Measurements from ENCODE around the gene NRM.

NRM gene

GRCh38 chr6:30690403-30691207, at the start of gene NRM:
Gene NRM (minus strand): TSS chr6:30690984. CDS start chr6:30690974, 10 bp downstream.
- TF ChIP-seq CTCF (conservative IDR thresholded peaks at IDR 0.05; ENCODE audit: control insufficient read depth, insufficient read depth, low read depth, low read length): no peak
- H3K4me3 ChIP-seq (ENCODE audit: control insufficient read depth, low read depth, low read length): peak within 1 kb of the TSS; percentile 75
- DNase-seq (ENCODE audit: low read depth): peak; percentile 78

GRCh38 chr6:30740540-30740870, 49.7 kb upstream of the NRM start:
- no peak for TF ChIP-seq CTCF (conservative IDR thresholded peaks at IDR 0.05; ENCODE audit: control insufficient read depth, insufficient read depth, low read depth, low read length)
- H3K4me3 ChIP-seq (ENCODE audit: control insufficient read depth, low read depth, low read length): no peak overlapping the region
- DNase-seq (ENCODE audit: low read depth): no peak

- DNase-seq (ENCODE audit: low read depth): no peak
- no peak for TF ChIP-seq CTCF (conservative IDR thresholded peaks at IDR 0.05; ENCODE audit: control insufficient read depth, insufficient read depth, low read depth, low read length)
- H3K4me3 ChIP-seq (ENCODE audit: control insufficient read depth, low read depth, low read length): no peak overlapping the region
Observed at GRCh38 chr6:30738532-30738931, 47.7 kb upstream of the NRM start.

- no peak overlapping the region for H3K4me3 ChIP-seq (ENCODE audit: control insufficient read depth, low read depth, low read length)
- DNase-seq (ENCODE audit: low read depth): no peak
- no peak for TF ChIP-seq CTCF (conservative IDR thresholded peaks at IDR 0.05; ENCODE audit: control insufficient read depth, insufficient read depth, low read depth, low read length)
Observed at GRCh38 chr6:30735668-30736314, 45.0 kb upstream of the NRM start.

GRCh38 chr6:30732237-30732943, 41.6 kb upstream of the NRM start:
- DNase-seq (ENCODE audit: low read depth): no peak
- TF ChIP-seq CTCF (conservative IDR thresholded peaks at IDR 0.05; ENCODE audit: control insufficient read depth, insufficient read depth, low read depth, low read length): no peak
- H3K4me3 ChIP-seq (ENCODE audit: control insufficient read depth, low read depth, low read length): no peak overlapping the region

GRCh38 chr6:30730601-30731435, 40.0 kb upstream of the NRM start:
- no peak overlapping the region for H3K4me3 ChIP-seq (ENCODE audit: control insufficient read depth, low read depth, low read length)
- peak; percentile 26 for TF ChIP-seq CTCF (conservative IDR thresholded peaks at IDR 0.05; ENCODE audit: control insufficient read depth, insufficient read depth, low read depth, low read length)
- peak; percentile 41 for DNase-seq (ENCODE audit: low read depth)

Measured in fibroblast of mammary gland (primary cell).